GM21423 (cell line): Measurements from ENCODE around the gene FOXQ1.
"Not testable (repeated sequence)": the region's sequence is repeated elsewhere in the genome, so short reads cannot be mapped to it uniquely, and the experiment has no call there.

Experiments
- ATAC-seq: cut with Tn5 transposase; IDR thresholded peaks from one replicate; pipeline ENCODE4 v1.9.1; 2021; ENCODE audit warnings: mild to moderate bottlenecking, moderate library complexity; ENCODE audit not compliant: unreplicated experiment

The FOXQ1 gene

GRCh38 chr6:1318584-1318983 is 6.7 kb downstream of the FOXQ1 start:
- not testable (repeated sequence) for ATAC-seq

DNA sequence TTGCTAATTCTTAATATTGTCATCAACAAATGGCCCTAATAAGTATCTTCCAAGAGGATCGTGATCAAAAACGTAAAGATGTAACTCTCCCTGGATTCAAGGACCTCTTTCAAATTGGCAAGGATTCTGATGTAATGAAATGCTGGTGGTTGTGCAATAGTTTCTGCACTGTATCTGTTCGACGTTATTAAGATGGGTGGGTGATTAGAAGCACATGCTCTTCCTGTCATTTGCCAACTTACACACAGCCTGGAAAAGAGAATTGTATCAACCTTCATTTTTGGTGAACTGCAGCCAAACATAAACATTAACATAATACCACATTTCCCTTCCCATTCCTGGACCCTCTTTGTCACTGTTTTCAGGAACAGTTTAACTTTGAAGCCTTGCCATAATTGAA is 9.8 kb downstream of the FOXQ1 start:
- no peak for ATAC-seq

DNA sequence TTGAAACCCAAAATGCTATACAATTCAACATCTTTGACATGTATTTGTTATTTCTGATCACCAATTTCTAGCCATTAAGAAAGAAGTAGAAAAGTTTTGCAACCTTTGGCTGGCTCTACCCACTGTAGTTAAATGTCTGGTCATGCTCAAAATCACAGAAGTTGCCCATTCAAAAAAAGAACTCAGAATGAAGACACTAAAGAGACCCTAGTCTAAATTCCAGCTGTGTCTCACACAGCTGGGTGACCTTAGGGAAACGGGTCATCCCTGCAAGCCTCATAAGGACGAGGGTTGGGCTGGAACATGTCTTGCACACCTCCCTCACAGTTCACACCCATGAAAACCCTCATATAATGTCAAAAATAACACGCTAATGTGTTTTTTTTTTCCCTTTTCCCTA is 10.3 kb downstream of the FOXQ1 start:
- no peak for ATAC-seq

- no peak for ATAC-seq
Measured at GRCh38 chr6:1322696-1323219, 10.9 kb downstream of the FOXQ1 start.

GRCh38 chr6:1324936-1325335 is 13.0 kb downstream of the FOXQ1 start:
- ATAC-seq: no peak

DNA sequence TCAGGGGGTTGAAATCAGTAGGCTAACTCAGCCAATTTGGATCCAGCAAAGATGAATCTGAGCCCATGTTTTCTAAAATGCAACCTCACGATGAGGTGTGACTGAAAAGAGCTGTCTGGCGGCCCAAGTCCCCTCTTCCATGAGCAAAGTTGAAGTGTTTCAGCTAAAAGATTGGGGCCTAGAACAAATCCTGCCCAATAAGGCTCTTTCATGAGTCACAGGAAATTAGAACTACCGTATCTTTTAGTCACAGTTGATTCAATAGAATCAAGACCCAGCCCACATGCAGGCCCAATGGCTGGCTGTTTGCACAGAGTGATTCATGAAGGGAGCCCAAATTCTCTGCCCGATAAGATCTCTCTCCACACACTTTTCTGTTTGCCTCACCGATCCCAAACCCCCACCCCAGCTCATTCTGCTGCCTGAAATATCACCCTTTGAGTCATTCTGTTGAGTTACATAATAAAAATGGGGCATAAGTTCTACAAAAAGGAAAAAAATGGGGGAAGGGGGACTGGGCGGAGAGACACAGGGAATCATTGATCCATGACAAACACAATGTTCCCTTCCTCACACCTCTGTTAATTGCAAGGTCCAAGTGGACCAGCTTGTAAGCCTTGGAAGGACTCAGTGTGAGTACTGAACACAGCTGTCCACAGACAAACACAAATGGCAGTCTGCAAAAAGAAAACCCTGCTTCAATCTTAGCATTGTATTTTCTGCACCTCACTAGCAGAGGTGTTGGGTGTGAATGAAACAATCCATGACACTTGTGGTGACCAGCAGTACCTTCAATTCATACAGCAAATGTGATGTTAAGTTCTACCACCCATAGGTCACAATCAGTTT is 13.8 kb downstream of the FOXQ1 start:
- no peak for ATAC-seq

GRCh38 chr6:1326535-1327121 is 14.7 kb downstream of the FOXQ1 start:
- ATAC-seq: no peak

GRCh38 chr6:1327630-1328029 is 15.7 kb downstream of the FOXQ1 start:
- ATAC-seq: no peak

DNA sequence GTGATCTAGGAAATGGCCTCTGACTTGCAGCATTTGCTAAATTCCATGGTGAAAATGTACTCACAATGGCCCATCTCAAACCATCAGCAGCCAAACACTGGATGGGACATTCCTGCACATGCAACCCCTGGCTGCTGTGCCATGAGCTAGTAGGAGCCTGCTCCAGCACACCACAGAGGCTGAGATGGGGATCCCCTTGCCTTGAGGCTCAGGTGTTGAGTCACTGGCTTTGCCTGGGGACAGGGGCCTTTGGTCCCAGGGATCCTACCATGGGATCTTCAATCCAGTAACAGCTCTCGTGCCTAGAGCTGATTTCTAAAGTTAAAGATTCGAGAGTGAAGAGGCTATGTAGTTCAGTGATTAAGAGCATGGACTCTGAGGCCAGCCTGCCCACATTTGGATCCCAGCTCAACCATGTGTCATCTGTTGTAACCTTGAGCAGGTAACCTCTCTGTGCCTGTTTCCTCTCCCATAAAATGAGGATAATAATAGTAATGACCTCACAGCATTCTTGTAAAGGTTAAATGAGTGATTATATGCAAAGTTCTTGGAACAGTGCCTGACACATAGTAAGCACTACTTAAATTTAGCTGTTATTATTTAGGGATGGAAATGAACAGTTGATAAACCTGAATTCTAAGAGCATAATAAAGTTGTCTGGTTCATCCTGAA is 16.4 kb downstream of the FOXQ1 start:
- no peak for ATAC-seq

DNA sequence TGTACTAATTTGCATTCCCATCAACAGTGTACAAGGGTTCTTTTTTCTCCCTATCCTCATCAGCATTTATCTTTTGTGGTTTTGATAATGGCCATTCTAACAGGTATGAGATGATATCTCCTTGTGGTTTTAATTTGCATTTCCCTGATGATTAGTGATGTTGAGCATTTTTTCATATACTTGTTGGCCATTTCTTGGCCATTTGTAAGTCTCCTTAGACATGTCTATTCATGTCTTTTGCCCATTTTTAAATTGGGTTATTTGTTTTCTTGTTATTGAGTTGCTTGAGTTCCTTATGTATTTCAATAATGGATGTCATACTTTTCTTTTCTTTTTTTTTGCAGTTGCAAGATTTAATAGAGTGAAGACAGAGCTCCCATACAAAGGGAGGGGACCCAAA is 17.8 kb downstream of the FOXQ1 start:
- ATAC-seq: no peak

DNA sequence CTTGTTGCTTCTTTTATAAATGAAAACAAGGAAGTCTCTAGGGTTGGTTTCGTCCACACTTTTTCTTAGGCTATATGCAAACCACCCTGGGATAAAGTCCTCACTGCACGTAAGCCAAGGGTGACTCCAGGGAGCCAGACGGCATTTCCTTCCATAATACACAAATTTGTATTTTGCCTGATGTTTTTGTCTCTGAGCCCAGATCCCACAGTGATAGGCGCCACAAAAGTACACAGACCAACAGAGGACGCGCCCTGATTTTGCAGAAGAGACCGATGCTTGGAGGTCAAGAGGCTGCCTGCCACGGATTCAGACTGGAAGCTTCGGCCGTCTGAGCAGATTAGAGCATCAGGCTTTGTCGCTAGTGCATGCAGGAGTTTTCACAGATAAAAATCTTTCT is 22.8 kb downstream of the FOXQ1 start:
- no peak for ATAC-seq

DNA sequence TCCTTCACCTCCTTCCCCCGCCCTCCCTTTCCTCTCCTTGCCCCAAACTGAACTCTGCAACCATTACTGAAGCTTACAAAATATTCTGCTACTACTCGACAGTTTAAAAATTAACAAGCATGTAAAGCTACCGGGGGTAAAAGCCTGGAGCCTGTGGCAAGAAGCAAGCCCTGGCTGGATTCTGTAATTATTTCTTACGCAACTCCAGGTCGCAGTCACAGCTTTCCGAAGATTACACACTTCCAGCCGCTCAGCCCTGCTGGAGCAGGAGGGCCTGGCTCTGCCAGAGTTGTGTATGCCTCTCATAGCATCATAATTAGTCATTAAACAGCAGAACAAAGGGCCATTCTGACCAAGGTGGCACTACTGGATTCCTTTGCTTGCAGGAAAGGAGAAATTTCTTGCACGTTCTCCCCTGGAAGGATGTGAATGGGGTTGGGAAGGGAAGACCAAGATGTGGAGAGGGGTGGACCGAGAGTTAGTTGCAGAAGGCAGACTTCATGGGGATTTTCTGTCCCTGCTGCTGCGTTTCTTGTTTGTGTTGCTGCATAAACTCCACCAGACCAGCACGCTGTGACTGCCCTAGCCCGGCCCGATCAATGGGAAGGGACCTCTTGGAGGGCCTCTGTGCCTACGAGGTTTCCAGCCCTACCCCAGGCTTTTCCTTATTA is 23.6 kb downstream of the FOXQ1 start:
- no peak for ATAC-seq

DNA sequence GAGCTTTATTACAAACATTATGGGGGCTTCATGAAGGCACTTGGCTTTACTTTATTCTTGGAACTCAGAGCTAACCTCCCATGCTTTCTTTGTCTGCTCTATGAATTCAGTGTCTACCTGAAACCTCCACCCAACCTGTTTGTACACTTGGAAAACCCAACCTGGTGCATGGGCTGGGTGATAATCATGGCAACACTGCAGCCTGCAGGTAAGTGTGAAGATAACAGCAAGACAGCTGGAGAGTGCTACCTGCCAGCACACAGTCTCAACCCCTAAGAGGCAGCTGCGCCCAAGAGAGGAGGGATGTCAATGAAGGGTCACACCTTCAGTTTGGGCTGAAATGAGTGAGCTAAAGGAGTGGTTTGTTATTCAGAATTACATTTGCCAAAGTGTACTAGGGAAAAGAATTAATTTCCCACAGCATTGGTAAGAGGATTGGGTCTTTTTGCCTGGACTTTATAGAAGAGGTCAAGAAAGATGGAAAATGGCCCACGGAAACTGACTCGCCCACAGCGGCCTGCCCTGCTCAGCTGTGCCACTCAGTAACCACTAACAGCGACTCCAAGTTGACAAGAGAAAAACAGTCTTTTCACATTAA is 24.4 kb downstream of the FOXQ1 start:
- no peak for ATAC-seq

- ATAC-seq: no peak
Measured at GRCh38 chr6:1337791-1338190, 25.9 kb downstream of the FOXQ1 start.

DNA sequence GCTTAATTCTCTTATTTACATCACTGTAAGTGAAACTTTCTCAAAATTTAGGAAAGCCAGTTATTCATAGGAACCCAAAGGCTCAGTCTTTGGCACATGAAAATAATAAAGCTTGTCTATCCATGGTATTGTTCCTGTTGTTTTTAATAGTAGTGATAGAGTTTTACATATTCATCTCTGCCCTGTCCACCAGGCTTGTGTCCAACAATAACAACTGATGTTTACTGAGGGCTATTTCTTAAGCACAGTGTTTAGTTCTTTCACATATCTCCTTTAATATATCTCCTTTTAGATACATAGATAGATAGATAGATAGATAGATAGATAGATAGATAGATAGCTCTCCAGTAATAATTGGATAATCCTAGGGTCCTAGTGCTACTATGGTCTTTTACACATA is 34.2 kb downstream of the FOXQ1 start:
- ATAC-seq: no peak

DNA sequence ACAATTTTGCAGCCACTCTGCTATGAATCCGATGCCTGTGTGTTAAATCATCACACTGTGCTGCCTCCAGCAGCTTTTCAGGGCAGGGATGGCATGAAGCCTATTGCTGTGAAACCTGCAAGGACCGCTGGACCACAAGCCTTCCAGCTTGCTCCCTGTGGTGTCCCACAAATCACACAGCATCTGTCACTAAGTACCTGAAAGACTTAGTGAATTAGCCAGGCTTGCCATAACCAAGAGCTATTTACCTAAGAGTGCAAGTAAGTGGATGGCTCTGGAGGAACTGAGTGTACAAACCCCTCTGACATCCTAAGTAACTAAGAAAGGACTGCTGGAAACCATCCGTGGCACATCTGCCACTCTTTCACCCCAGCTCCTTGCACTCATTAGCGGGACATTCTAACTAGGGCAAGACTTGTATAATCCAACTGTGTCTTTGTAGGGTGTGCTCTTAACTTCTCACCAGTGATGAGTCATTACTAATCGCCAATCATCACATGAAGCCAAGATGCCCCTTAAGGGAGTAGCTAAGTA is 34.7 kb downstream of the FOXQ1 start:
- ATAC-seq: no peak

DNA sequence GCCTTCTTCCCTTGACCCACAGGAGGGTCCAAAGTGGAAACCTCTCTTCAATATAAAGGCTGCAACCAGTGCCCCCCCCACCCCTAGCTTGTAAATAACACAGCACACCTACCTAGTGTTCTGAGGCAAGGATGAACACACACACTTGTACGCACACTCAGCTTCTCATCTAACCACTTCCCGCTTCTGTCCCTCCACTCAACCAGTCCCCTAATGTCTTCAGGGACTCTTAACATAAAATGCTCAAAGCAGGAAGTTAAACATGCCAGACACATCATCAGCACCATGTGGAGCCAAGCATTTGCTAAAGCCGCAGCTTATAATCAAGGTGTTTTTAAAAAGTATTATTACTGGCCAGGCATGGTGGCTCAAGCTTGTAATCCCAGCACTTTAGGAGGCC is 35.3 kb downstream of the FOXQ1 start:
- no peak for ATAC-seq

- ATAC-seq: no peak
Measured at GRCh38 chr6:1348675-1349074, 36.8 kb downstream of the FOXQ1 start.

DNA sequence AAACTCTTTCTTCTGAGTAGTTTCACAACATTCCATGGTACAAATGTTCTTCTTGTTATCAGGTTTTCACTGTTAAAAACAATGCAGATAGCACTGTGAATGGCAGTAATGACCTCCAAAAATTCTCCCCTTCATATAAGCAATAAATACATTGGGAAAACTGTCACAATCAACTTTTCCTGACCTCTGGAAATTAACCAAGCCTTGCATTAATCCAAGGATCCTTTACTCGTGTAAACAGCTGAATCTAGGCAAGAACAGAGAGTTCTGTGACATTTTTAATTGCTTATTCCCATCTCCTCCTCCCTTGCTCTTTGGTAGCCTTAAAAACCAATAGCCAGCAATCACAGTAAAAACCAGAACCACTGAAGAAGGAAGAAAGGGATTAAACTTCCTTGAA is 37.8 kb downstream of the FOXQ1 start:
- no peak for ATAC-seq

DNA sequence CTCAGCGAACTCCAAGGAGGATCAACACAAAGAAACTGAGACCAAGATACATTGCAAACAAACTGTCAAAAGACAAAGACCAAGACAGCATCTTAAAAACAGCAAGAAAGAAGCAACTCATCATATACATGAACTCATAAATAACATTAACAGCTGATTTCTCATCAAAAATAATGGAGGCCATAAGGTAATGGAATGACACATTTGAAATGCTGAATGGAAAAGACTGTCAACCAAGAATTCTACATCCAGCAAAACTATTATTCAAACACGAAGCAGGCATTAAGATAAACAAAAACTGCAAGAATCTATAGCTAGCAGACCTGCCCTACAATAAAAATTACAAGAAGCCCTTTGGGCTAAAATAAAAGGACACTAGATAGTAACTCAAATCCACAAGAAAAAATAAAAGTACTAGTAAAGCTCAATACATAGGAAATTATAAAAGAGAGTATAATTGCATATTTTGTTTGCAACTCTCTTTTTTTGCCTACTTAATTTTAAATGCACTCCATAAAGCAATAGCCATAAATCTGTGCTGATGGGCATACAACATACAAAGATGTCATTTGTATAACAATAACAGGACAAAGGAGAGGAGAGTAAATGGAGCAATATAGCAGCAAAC is 39.6 kb downstream of the FOXQ1 start:
- no peak for ATAC-seq
